ENCODE data around the gene GBP3.

GRCh38 chr1:89060091-89060490 lies 37.4 kb upstream of the GBP3 start:
- TF ChIP-seq ZNF274 (IDR thresholded peaks at IDR 0.05; ENCODE audit: low read depth, low read length) (no peak), YY1 (IDR thresholded peaks at IDR 0.05; ENCODE audit: insufficient read depth, insufficient read length) (no peak), SUZ12 (IDR thresholded peaks at IDR 0.05; ENCODE audit: extremely low read depth, insufficient read depth, insufficient read length) (no peak)

All from NT2/D1 (cell line).